Fibroblast of skin of back (primary cell): ENCODE results near the gene DHRS3.
A peak's percentile ranks its signal among the peaks of the same experiment; 100 is the strongest.

Experiments used
- DNase-seq: peaks from one replicate; pipeline ENCODE4 v3.0.0-alpha.2; 2013

Gene DHRS3

GRCh38 chr1:12616709-12617373, 1.2 kb downstream of the DHRS3 start:
- no peak for DNase-seq

- DNase-seq: peak; percentile 70
Observed at GRCh38 chr1:12615865-12616708, 1.9 kb downstream of the DHRS3 start.

- DNase-seq: no peak
Observed at GRCh38 chr1:12615159-12615864, 2.7 kb downstream of the DHRS3 start.

- no peak for DNase-seq
Observed at GRCh38 chr1:12614402-12615158, 3.4 kb downstream of the DHRS3 start.

GRCh38 chr1:12613180-12613579, 4.8 kb downstream of the DHRS3 start:
- DNase-seq: no peak

GRCh38 chr1:12610941-12611340, 7.1 kb downstream of the DHRS3 start:
- no peak for DNase-seq

GRCh38 chr1:12610305-12610935, 7.6 kb downstream of the DHRS3 start:
- peak; percentile 73 for DNase-seq

- no peak for DNase-seq
Observed at GRCh38 chr1:12609469-12610003, 8.5 kb downstream of the DHRS3 start.

GRCh38 chr1:12608311-12608957, 9.6 kb downstream of the DHRS3 start:
- DNase-seq: peak; percentile 50

- no peak for DNase-seq
Observed at GRCh38 chr1:12607263-12607662, 10.7 kb downstream of the DHRS3 start.

GRCh38 chr1:12604986-12605385, 13.0 kb downstream of the DHRS3 start:
- no peak for DNase-seq

GRCh38 chr1:12604114-12604874, 13.7 kb downstream of the DHRS3 start:
- DNase-seq: peak; percentile 97

GRCh38 chr1:12603224-12603623, 14.8 kb downstream of the DHRS3 start:
- no peak for DNase-seq

GRCh38 chr1:12602659-12603024, 15.4 kb downstream of the DHRS3 start:
- DNase-seq: no peak

- DNase-seq: peak; percentile 84
Observed at GRCh38 chr1:12601700-12602658, 16.0 kb downstream of the DHRS3 start.

GRCh38 chr1:12600880-12601633, 17.0 kb downstream of the DHRS3 start:
- DNase-seq: no peak

- no peak for DNase-seq
Observed at GRCh38 chr1:12600335-12600734, 17.7 kb downstream of the DHRS3 start.

GRCh38 chr1:12599657-12600056, 18.4 kb downstream of the DHRS3 start:
- no peak for DNase-seq

- no peak for DNase-seq
Observed at GRCh38 chr1:12598974-12599373, 19.0 kb downstream of the DHRS3 start.
